ENCODE data around the gene PDE2A. TPM values are rescaled to one million over a fixed set of nuclear protein-coding genes. Genes with fewer than 3 reads are reported as not detected.

PDE2A gene
- total RNA-seq, 1 experiment from 2014 or later = 1.1 TPM

DNA sequence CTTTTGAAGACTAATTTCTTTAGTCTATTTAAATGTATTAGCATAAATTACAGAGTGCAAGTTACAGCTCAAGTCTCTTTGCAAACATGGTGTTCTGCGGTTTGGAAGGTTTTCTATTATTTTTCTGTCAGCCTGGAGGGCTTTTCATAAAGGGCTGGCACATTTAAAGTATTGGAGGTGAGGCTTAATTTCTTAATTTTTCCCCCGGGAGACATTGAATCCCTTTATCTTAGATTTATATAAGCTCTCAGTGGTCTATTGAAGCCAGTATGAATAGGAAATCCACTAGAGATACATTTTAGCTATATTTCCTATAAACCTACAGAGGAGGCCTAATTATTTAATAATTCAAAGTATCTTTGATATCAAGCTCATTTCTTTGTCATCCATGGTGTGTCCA is 137.2 kb downstream of the PDE2A start:
- CTCF ChIA-PET = no interaction called here
- no peak for DNase-seq
- no peaks in the 10 kb centered on the region for H3K4me1 Mint-ChIP-seq (ENCODE audit: low read depth, unreplicated experiment)
- H3K36me3 Mint-ChIP-seq (ENCODE audit: insufficient read depth, unreplicated experiment) = no peaks in the 10 kb centered on the region
- no peak overlapping the region for H3K4me3 Mint-ChIP-seq (ENCODE audit: low read depth, unreplicated experiment)
- no TSS peak for BruUV-seq (replicated peaks)
- TF ChIP-seq, protein P1, sequence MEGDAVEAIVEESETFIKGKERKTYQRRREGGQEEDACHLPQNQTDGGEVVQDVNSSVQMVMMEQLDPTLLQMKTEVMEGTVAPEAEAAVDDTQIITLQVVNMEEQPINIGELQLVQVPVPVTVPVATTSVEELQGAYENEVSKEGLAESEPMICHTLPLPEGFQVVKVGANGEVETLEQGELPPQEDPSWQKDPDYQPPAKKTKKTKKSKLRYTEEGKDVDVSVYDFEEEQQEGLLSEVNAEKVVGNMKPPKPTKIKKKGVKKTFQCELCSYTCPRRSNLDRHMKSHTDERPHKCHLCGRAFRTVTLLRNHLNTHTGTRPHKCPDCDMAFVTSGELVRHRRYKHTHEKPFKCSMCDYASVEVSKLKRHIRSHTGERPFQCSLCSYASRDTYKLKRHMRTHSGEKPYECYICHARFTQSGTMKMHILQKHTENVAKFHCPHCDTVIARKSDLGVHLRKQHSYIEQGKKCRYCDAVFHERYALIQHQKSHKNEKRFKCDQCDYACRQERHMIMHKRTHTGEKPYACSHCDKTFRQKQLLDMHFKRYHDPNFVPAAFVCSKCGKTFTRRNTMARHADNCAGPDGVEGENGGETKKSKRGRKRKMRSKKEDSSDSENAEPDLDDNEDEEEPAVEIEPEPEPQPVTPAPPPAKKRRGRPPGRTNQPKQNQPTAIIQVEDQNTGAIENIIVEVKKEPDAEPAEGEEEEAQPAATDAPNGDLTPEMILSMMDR (IDR thresholded peaks at IDR 0.05; ENCODE audit: unreplicated experiment) = no peak
- intact Hi-C loops (cut with micrococcal nuclease; ENCODE audit: unreplicated experiment) = no loop called here
- no peak overlapping the region for H3K27ac Mint-ChIP-seq (ENCODE audit: unreplicated experiment)
- H3K9me3 Mint-ChIP-seq (ENCODE audit: low read depth, unreplicated experiment) = no peaks in the 10 kb centered on the region
- peaks cover 60% of the 10 kb centered on the region for H3K27me3 Mint-ChIP-seq (ENCODE audit: unreplicated experiment)

DNA sequence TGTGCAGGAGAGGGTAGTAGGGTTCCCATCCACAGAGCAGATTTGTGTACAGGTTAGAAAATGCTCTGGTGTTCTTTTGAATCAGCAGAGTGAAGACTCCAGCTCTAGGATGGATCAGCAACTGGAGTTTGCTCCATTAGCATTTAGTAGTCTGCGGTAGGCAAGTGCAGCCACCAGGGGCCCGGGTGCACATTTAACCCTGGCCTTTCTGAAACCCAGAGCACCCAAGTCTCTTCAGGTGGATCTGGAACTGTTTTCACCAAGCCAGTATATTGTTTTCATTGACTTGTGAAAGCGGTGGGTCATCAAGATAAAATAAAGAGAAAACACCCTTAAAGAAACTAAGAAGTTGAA is 139.1 kb downstream of the PDE2A start:
- Mint-ChIP-seq H3K27me3 (ENCODE audit: unreplicated experiment) (peaks cover 59% of the 10 kb centered on the region), H3K4me3 (ENCODE audit: low read depth, unreplicated experiment) (no peak overlapping the region), H3K4me1 (ENCODE audit: low read depth, unreplicated experiment) (no peaks in the 10 kb centered on the region), H3K36me3 (ENCODE audit: insufficient read depth, unreplicated experiment) (no peaks in the 10 kb centered on the region), H3K27ac (ENCODE audit: unreplicated experiment) (no peak overlapping the region), H3K9me3 (ENCODE audit: low read depth, unreplicated experiment) (no peaks in the 10 kb centered on the region)
- DNase-seq = no peak
- CTCF ChIA-PET = interaction anchor here (0.5 to 0.7 kb wide), 2 partner anchors 104 to 273 kb away, joined by 3 read pairs; no protein-coding TSS in a partner anchor
- TF ChIP-seq, protein P1 (IDR thresholded peaks at IDR 0.05; ENCODE audit: unreplicated experiment) = no peak
- intact Hi-C loops (cut with micrococcal nuclease; ENCODE audit: unreplicated experiment) = no loop called here
- BruUV-seq (replicated peaks) = no TSS peak

DNA sequence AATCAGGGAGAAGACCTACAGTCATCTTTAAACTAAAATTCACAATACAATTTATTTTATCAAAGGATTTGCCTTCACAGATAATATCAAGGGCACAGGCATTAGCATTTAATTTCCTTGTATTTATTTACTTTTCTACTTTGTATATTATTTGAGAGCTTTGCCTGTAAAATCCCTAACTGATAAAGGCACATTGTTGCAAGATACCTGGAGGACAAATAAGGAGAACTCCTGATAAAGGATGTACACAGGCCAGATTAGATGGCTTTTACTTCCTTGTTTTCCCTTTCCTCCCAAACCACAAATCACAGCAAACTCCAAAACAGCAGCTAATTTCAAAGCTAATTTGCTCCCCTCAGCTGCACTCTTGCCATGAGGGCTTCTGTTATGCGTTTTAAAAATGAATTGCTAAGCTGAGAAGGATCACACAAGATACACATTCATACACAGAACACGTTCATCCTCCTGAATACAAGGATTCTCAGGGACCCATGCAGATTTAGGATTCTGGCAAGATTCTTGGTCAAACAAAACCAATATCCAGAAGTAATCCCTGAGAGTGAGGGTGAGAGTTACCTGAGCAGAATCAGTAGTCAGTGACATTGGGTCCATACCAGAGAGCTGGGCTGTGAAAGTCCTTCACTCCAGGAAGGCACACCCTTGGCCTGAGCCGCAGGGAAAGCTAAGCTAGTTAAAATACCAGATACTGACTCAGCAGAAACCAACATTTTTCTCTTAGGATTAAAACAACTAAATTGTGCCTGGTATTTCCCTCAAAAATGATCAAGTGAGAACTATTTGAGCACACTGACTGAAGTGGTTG is 139.6 kb downstream of the PDE2A start:
- TF ChIP-seq, protein P1 (IDR thresholded peaks at IDR 0.05; ENCODE audit: unreplicated experiment) = no peak
- no peak overlapping the region for H3K4me3 Mint-ChIP-seq (ENCODE audit: low read depth, unreplicated experiment)
- CTCF ChIA-PET = interaction anchor here (0.5 kb wide), 1 partner anchor 274 kb away, joined by 3 read pairs; no protein-coding TSS in a partner anchor

DNA sequence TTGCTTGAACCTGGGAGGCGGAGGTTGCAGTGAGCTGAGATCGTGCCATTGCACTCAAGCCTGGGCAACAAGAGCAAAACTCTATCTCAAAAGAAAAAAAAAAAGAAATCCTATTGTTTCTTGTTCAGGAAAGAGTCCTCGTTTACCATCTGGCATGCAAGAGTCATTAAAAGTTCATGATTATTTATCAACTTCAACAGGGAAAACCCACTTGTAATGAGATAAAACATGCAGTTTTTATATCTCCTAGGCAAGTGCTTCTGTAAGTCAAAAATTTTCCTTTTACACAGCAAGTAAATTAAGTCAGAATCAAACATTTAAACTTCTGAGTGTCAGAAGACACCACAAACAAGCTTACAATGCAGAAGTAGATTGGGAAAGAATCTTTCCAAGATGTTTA is 145.2 kb downstream of the PDE2A start:
- CTCF ChIA-PET = interaction anchor here (0.7 kb wide), 1 partner anchor 19 kb away, joined by 3 read pairs; no protein-coding TSS in a partner anchor
- Mint-ChIP-seq H3K9me3 (ENCODE audit: low read depth, unreplicated experiment) (no peaks in the 10 kb centered on the region), H3K27ac (ENCODE audit: unreplicated experiment) (no peak overlapping the region), H3K36me3 (ENCODE audit: insufficient read depth, unreplicated experiment) (no peaks in the 10 kb centered on the region), H3K27me3 (ENCODE audit: unreplicated experiment) (peaks cover 56% of the 10 kb centered on the region), H3K4me3 (ENCODE audit: low read depth, unreplicated experiment) (no peak overlapping the region), H3K4me1 (ENCODE audit: low read depth, unreplicated experiment) (no peaks in the 10 kb centered on the region)
- TF ChIP-seq, protein P1 (IDR thresholded peaks at IDR 0.05; ENCODE audit: unreplicated experiment) = no peak
- no peak for DNase-seq
- no TSS peak for BruUV-seq (replicated peaks)
- intact Hi-C loops (cut with micrococcal nuclease; ENCODE audit: unreplicated experiment) = no loop called here

More for the DNA sequence above, 139.6 kb downstream of the PDE2A start:
- no peak for DNase-seq
- no peaks in the 10 kb centered on the region for H3K4me1 Mint-ChIP-seq (ENCODE audit: low read depth, unreplicated experiment)
- BruUV-seq (replicated peaks) = no TSS peak
- H3K27ac Mint-ChIP-seq (ENCODE audit: unreplicated experiment) = no peak overlapping the region
- no peaks in the 10 kb centered on the region for H3K36me3 Mint-ChIP-seq (ENCODE audit: insufficient read depth, unreplicated experiment)
- peaks cover 59% of the 10 kb centered on the region for H3K27me3 Mint-ChIP-seq (ENCODE audit: unreplicated experiment)
- intact Hi-C loops (cut with micrococcal nuclease; ENCODE audit: unreplicated experiment) = no loop called here
- H3K9me3 Mint-ChIP-seq (ENCODE audit: low read depth, unreplicated experiment) = no peaks in the 10 kb centered on the region

Data from Calu3 (cell line).